Measurements from ENCODE around the gene MCM9.

Gene MCM9

GRCh38 chr6:118930680-118931079 is 4.3 kb downstream of the MCM9 start:
- no peak for TF ChIP-seq GABPA (IDR thresholded peaks at IDR 0.05; ENCODE audit: low read depth)
- TF ChIP-seq CTCF (IDR thresholded peaks at IDR 0.05; ENCODE audit: insufficient read depth, low read length), result no peak
- no peak for TF ChIP-seq SPI1 (IDR thresholded peaks at IDR 0.05; ENCODE audit: borderline replicate concordance, low read depth)
- no peak for TF ChIP-seq REST (IDR thresholded peaks at IDR 0.05; ENCODE audit: insufficient replicate concordance, low read depth)
- no peak for TF ChIP-seq POLR2AphosphoS5 (IDR thresholded peaks at IDR 0.05; ENCODE audit: low read depth)
- no peak for DNase-seq (ENCODE audit: low read depth in 1 of 2, low spot score in 1 of 2)
- H3K27me3 ChIP-seq (ENCODE audit: insufficient read depth, poor library complexity, severe bottlenecking), result no peaks in the 10 kb centered on the region
- no peak overlapping the region for H3K4me3 ChIP-seq (replicated peaks; ENCODE audit: insufficient read depth, low read length)
- H3K27ac ChIP-seq (replicated peaks), result no peak overlapping the region

DNA sequence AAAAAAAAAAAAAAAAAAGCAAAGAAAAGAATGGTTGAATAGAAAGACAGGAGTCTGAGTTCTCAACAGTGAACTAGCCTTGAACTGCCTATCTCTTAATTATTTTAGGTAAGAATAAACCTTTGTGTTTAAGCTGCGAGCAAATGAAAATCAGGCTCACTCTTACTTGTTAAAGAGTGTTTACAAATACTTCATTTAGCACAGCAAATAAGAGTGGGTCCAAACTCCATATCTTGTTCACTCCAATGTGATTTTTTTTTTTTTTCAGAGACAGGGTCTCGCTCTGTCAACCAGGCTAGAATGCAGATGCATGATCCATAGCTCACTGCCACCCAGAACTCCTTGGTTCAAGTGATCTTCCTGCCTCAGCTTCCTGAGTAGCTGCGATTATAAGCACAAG is 11.9 kb downstream of the MCM9 start:
- no peak for DNase-seq (ENCODE audit: low read depth in 1 of 2, low spot score in 1 of 2)
- Histone ChIP-seq H3K27me3 (ENCODE audit: insufficient read depth, poor library complexity, severe bottlenecking) (no peaks in the 10 kb centered on the region), H3K4me3 (replicated peaks; ENCODE audit: insufficient read depth, low read length) (no peak overlapping the region), H3K27ac (replicated peaks) (no peak overlapping the region)
- TF ChIP-seq CTCF (IDR thresholded peaks at IDR 0.05; ENCODE audit: insufficient read depth, low read length), result no peak
- TF ChIP-seq REST (IDR thresholded peaks at IDR 0.05; ENCODE audit: insufficient replicate concordance, low read depth), result no peak
- no peak for TF ChIP-seq GABPA (IDR thresholded peaks at IDR 0.05; ENCODE audit: low read depth)
- TF ChIP-seq SPI1 (IDR thresholded peaks at IDR 0.05; ENCODE audit: borderline replicate concordance, low read depth), result no peak
- no peak for TF ChIP-seq POLR2AphosphoS5 (IDR thresholded peaks at IDR 0.05; ENCODE audit: low read depth)

DNA sequence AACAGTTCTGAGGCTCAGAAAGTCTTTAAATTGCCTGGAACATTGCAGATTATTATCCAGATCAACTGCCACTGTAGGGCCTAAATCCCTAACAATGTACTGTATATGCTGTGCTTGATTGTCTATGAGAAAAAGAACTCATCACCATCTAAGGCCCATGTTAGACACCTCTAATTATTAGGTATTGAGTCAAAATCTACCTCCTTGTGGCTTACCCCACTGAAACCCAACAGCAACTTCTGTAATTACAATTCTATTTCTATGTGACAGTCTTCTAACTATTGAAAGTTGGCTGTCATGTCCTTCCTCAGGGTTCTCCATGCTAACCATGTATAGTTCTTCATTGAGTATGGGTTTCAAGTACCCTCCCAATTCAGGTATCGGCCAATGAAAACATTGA is 13.9 kb downstream of the MCM9 start:
- Histone ChIP-seq H3K4me3 (replicated peaks; ENCODE audit: insufficient read depth, low read length) (no peak overlapping the region), H3K27me3 (ENCODE audit: insufficient read depth, poor library complexity, severe bottlenecking) (no peaks in the 10 kb centered on the region), H3K27ac (replicated peaks) (no peak overlapping the region)
- TF ChIP-seq GABPA (IDR thresholded peaks at IDR 0.05; ENCODE audit: low read depth), result no peak
- no peak for TF ChIP-seq CTCF (IDR thresholded peaks at IDR 0.05; ENCODE audit: insufficient read depth, low read length)
- TF ChIP-seq SPI1 (IDR thresholded peaks at IDR 0.05; ENCODE audit: borderline replicate concordance, low read depth), result no peak
- TF ChIP-seq POLR2AphosphoS5 (IDR thresholded peaks at IDR 0.05; ENCODE audit: low read depth), result no peak
- no peak for TF ChIP-seq REST (IDR thresholded peaks at IDR 0.05; ENCODE audit: insufficient replicate concordance, low read depth)
- DNase-seq (ENCODE audit: low read depth in 1 of 2, low spot score in 1 of 2), result no peak
